A673 (cell line): Measurements from ENCODE around the gene B3GLCT. TPM values are rescaled to one million over a fixed set of nuclear protein-coding genes. Genes with fewer than 3 reads are reported as not detected.

ENCODE experiments used
- BruUV-seq: library from RNA; stranded (reverse); fragments of 400-500 nt; replicated peaks from 2 replicates; lab custom pipeline; 2021; lab: Mats Ljungman, UMichigan
- CTCF ChIA-PET: fragments of 300-600 bp; sonication (Branson Sonifier 250); formaldehyde crosslinking; loops from one replicate; lab custom pipeline; 2022; ENCODE audit warnings: antibody characterized with exemption; lab: Charles Lee
- POLR2A ChIA-PET: fragments of 300-600 bp; sonication (Branson Sonifier 250); formaldehyde crosslinking; loops from one replicate; lab custom pipeline; 2022; ENCODE audit warnings: antibody characterized with exemption; ENCODE audit not compliant: low non-redundant PET; lab: Charles Lee
- DNase-seq: peaks from one replicate; pipeline ENCODE4 v3.0.0-alpha.2; 2015; ENCODE audit warnings: low spot score
- H3K27ac ChIP-seq: fragments of 200-600 bp; sonication (generic); 2 replicates; pipeline ENCODE4 v1.5.1; 2016; ENCODE audit warnings: mixed run types, low read depth, mild to moderate bottlenecking, mixed read lengths, antibody characterized with exemption, low read length; ENCODE audit not compliant: poor library complexity, severe bottlenecking
- H3K27me3 ChIP-seq: fragments of 200-600 bp; sonication (generic); replicated peaks from 2 replicates; pipeline ENCODE4 v1.6.1; 2017; ENCODE audit warnings: mixed run types, low read depth, mild to moderate bottlenecking, mixed read lengths, antibody characterized with exemption, low read length; ENCODE audit not compliant: insufficient read depth, poor library complexity
- H3K36me3 ChIP-seq: fragments of 200-600 bp; sonication (generic); 2 replicates; pipeline ENCODE4 v1.6.1; 2016; ENCODE audit warnings: mixed run types, mild to moderate bottlenecking, mixed read lengths, antibody characterized with exemption, low read length; ENCODE audit not compliant: insufficient read depth, poor library complexity, severe bottlenecking
- H3K4me1 ChIP-seq: fragments of 200-600 bp; sonication (generic); 2 replicates; pipeline ENCODE4 v1.6.1; 2017; ENCODE audit warnings: mixed run types, mild to moderate bottlenecking, mixed read lengths, antibody characterized with exemption, low read length; ENCODE audit not compliant: insufficient read depth, poor library complexity, severe bottlenecking
- H3K4me3 ChIP-seq: fragments of 200-600 bp; sonication (generic); 2 replicates; pipeline ENCODE4 v1.5.1; 2016; ENCODE audit warnings: low read depth, mixed run types, mild to moderate bottlenecking, mixed read lengths, low read length; ENCODE audit not compliant: poor library complexity, severe bottlenecking
- H3K9me3 ChIP-seq: fragments of 200-600 bp; sonication (generic); 2 replicates; pipeline ENCODE4 v1.6.1; 2016; ENCODE audit warnings: mixed run types, low read depth, mild to moderate bottlenecking, mixed read lengths, antibody characterized with exemption, low read length; ENCODE audit not compliant: poor library complexity, severe bottlenecking
- CTCF ChIP-seq: fragments of 300-800, 200-600 bp; sonication (generic); conservative IDR thresholded peaks from 2 replicates; pipeline ENCODE4 v1.5.1; 2017; ENCODE audit warnings: low read depth, mild to moderate bottlenecking, antibody characterized with exemption, low read length, moderate library complexity, mixed read lengths
- EZH2 ChIP-seq: fragments of 200-600 bp; sonication (generic); IDR thresholded peaks from 2 replicates; pipeline ENCODE4 v1.6.1; 2017; ENCODE audit warnings: borderline replicate concordance, low read depth, mild to moderate bottlenecking, mixed read lengths, antibody characterized with exemption, low read length; ENCODE audit not compliant: poor library complexity, severe bottlenecking
- intact Hi-C: fragments of 100-400 bp; cut with micrococcal nuclease; formaldehyde crosslinking; loops from one replicate; pipeline ENCODE4 v1.10.0; 2022; ENCODE audit not compliant: unreplicated experiment
- total RNA-seq: library from RNA; stranded (reverse); gene quantifications from 2 replicates; pipeline ENCODE4 v1.2.3, GENCODE V29; 2021

The B3GLCT gene
- total RNA-seq, 1 experiment from 2014 or later: 8.5 TPM

DNA sequence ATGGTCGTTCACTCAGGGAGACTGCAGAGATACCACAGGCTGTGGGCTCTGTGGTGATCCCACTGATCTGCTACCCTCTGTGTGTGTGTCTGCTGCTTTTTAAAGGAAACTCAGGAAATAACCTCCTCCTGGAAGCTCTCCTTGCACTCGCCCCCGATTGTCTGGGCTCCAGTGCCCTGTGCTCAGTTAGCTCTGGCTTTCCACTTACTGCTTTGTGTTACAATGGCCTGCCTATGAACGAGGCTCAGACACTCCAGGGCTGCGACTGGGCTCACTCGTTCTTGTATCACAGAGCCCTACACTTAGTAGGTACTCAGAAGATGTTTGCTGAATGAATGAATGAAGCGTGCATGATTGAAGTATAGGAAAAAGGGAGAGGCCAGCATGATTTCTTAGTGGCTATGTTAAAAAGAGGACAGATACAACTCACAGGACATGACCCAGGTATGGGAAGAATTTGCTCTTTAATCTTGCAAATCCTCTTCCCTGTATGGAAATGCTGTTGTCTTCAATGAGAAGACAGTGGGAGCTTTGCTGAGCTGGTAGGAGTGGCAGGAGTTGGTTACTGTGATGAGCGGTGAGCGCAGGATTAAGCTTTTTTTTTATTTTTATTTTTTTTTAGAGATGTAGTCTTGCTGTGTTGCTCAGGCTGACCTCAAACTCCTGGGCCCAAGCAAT lies 26.4 kb downstream of the B3GLCT start:
- Histone ChIP-seq H3K36me3 (no peaks in the 10 kb centered on the region), H3K4me1 (no peaks in the 10 kb centered on the region), H3K27ac (no peak overlapping the region), H3K9me3 (no peaks in the 10 kb centered on the region), H3K4me3 (no peak overlapping the region), H3K27me3 (no peaks in the 10 kb centered on the region)
- TF ChIP-seq CTCF (no peak), EZH2 (no peak)
- no peak for DNase-seq
- POLR2A ChIA-PET: no interaction called here
- intact Hi-C loops: no loop called here
- no TSS peak for BruUV-seq
- CTCF ChIA-PET: no interaction called here

GRCh38 chr13:31227063-31227462 lies 27.3 kb downstream of the B3GLCT start:
- intact Hi-C loops: no loop called here
- POLR2A ChIA-PET: no interaction called here

GRCh38 chr13:31227870-31228269 lies 28.1 kb downstream of the B3GLCT start:
- TF ChIP-seq EZH2 (no peak), CTCF (no peak)
- no peaks in the 10 kb centered on the region for H3K4me1 ChIP-seq
- H3K9me3 ChIP-seq: no peaks in the 10 kb centered on the region
- BruUV-seq: no TSS peak
- no peaks in the 10 kb centered on the region for H3K27me3 ChIP-seq
- no peak overlapping the region for H3K4me3 ChIP-seq
- ChIA-PET CTCF (no interaction called here), POLR2A (no interaction called here)
- intact Hi-C loops: no loop called here
- no peak overlapping the region for H3K27ac ChIP-seq
- DNase-seq: no peak
- no peaks in the 10 kb centered on the region for H3K36me3 ChIP-seq

More at GRCh38 chr13:31227063-31227462, 27.3 kb downstream of the B3GLCT start:
- TF ChIP-seq EZH2: no peak
- no peak for TF ChIP-seq CTCF
- H3K27ac ChIP-seq: no peak overlapping the region
- CTCF ChIA-PET: no interaction called here
- H3K27me3 ChIP-seq: no peaks in the 10 kb centered on the region
- no TSS peak for BruUV-seq
- H3K9me3 ChIP-seq: no peaks in the 10 kb centered on the region
- no peaks in the 10 kb centered on the region for H3K4me1 ChIP-seq
- H3K4me3 ChIP-seq: no peak overlapping the region
- no peak for DNase-seq
- no peaks in the 10 kb centered on the region for H3K36me3 ChIP-seq
